HCT116 (cell line): ENCODE measurements around the gene FBXO22. TPM values are rescaled to one million over a fixed set of nuclear protein-coding genes. Genes with fewer than 3 reads are reported as not detected.

Experiments
- ATAC-seq: fragments of 200-7000 bp; cut with Tn5 transposase; 2 replicates; pipeline ENCODE4 v1.9.1; 2020; ENCODE audit warnings: mild to moderate bottlenecking, moderate library complexity
- BruUV-seq: library from RNA; stranded (reverse); fragments of 400-500 nt; replicated peaks from 2 replicates; lab custom pipeline; 2021; lab: Mats Ljungman, UMichigan
- CTCF ChIA-PET: fragments of 300-600 bp; sonication (Branson Sonifier 250); formaldehyde crosslinking; loops from one replicate; lab custom pipeline; 2021; ENCODE audit warnings: antibody characterized with exemption; lab: Charles Lee
- POLR2A ChIA-PET: fragments of 300-600, 350-600 bp; sonication (Branson Sonifier 250); formaldehyde crosslinking; loops from one replicate; lab custom pipeline; 2021; ENCODE audit warnings: antibody characterized with exemption; lab: Charles Lee
- RAD21 ChIA-PET, 2 experiments: fragments of 300-600 bp; sonication (Branson Sonifier 250); formaldehyde crosslinking; loops; one replicate each; lab custom pipeline; 2023; ENCODE audit warnings: low total read pairs in 2 of 2; ENCODE audit not compliant: uncharacterized antibody in 2 of 2, unreplicated experiment in 2 of 2, low non-redundant PET in 1 of 2; lab: Charles Lee
- DNase-seq: peaks from one replicate; pipeline ENCODE4 v3.0.0-alpha.2; 2010; ENCODE audit warnings: low read depth, low spot score
- H2AFZ ChIP-seq: fragments of 200-600 bp; shearing (Covaris generic), sonication (generic); 2 replicates; pipeline ENCODE4 v1.6.1; 2017; ENCODE audit warnings: low read depth, mixed run types, mixed read lengths, antibody characterized with exemption, low read length; ENCODE audit not compliant: poor library complexity, severe bottlenecking
- H3K27ac ChIP-seq: 2 replicates; pipeline ENCODE4 v1.5.1; 2012; ENCODE audit warnings: low read depth, low read length
- H3K27me3 ChIP-seq: fragments of 200-600 bp; sonication (generic); 2 replicates; pipeline ENCODE4 v1.6.1; 2016; ENCODE audit warnings: mixed run types, low read length, mixed read lengths; ENCODE audit not compliant: insufficient read depth
- H3K36me3 ChIP-seq, 2 experiments: fragments of 200-500 bp in 1 of 2; fragments of 200-600 bp in 1 of 2; sonication (Bioruptor generic) in 1 of 2; sonication (generic) in 1 of 2; 2 replicates each; pipeline versions ENCODE4 v1.5.1 to v1.6.1; 2014 to 2016; ENCODE audit warnings: low read length in 2 of 2, inconsistent platforms in 1 of 2, mixed read lengths in 1 of 2, mixed run types in 1 of 2; ENCODE audit not compliant: insufficient read depth in 2 of 2, control insufficient read depth in 1 of 2
- H3K4me1 ChIP-seq, 2 experiments: fragments of 200-600 bp in 1 of 2; sonication (generic) in 1 of 2; 2 replicates each; pipeline versions ENCODE4 v1.5.1 to v1.6.1; 2012 to 2017; ENCODE audit warnings: low read length in 2 of 2, inconsistent platforms in 1 of 2, mild to moderate bottlenecking in 1 of 2, mixed read lengths in 1 of 2, mixed run types in 1 of 2, moderate library complexity in 1 of 2; ENCODE audit not compliant: insufficient read depth in 2 of 2, control insufficient read depth in 1 of 2
- H3K4me2 ChIP-seq: fragments of 200-600 bp; sonication (generic); 2 replicates; pipeline ENCODE4 v1.6.1; 2017; ENCODE audit warnings: mixed run types, low read length, mixed read lengths
- H3K4me3 ChIP-seq, 2 experiments: fragments of 200-600 bp in 1 of 2; sonication (generic) in 1 of 2; replicated peaks in 1 of 2; 2 replicates each; pipeline ENCODE4 v1.5.1; 2011 to 2016; ENCODE audit warnings: low read length in 2 of 2, control low read depth in 1 of 2, low read depth in 1 of 2, mild to moderate bottlenecking in 1 of 2, mixed read lengths in 1 of 2, mixed run types in 1 of 2
- H3K79me2 ChIP-seq: fragments of 200-600 bp; sonication (generic); 2 replicates; pipeline ENCODE4 v1.6.1; 2017; ENCODE audit warnings: mild to moderate bottlenecking, mixed run types, low read length, moderate library complexity, mixed read lengths; ENCODE audit not compliant: insufficient read depth
- H3K9ac ChIP-seq: fragments of 200-600 bp; sonication (generic); 2 replicates; pipeline ENCODE4 v1.6.1; 2016; ENCODE audit warnings: low read length, mixed read lengths
- H3K9me2 ChIP-seq: fragments of 200-600 bp; sonication (generic), shearing (Covaris generic); 2 replicates; pipeline ENCODE4 v1.6.1; 2017; ENCODE audit warnings: mixed run types, mild to moderate bottlenecking, moderate library complexity; ENCODE audit not compliant: insufficient read depth
- H3K9me3 ChIP-seq, 2 experiments: fragments of 200-500 bp in 1 of 2; fragments of 200-600 bp in 1 of 2; sonication (Bioruptor generic) in 1 of 2; sonication (generic) in 1 of 2; 2 replicates each; pipeline ENCODE4 v1.6.1; 2014 to 2017; ENCODE audit warnings: low read length in 2 of 2, mixed read lengths in 2 of 2, inconsistent platforms in 1 of 2, low read depth in 1 of 2, mild to moderate bottlenecking in 1 of 2, mixed run types in 1 of 2, moderate library complexity in 1 of 2; ENCODE audit not compliant: control insufficient read depth in 1 of 2, insufficient read depth in 1 of 2
- H4K20me1 ChIP-seq: fragments of 200-600 bp; sonication (generic), shearing (Covaris generic); 2 replicates; pipeline ENCODE4 v1.6.1; 2017; ENCODE audit warnings: mixed run types, mild to moderate bottlenecking, moderate library complexity; ENCODE audit not compliant: insufficient read depth
- CEBPB ChIP-seq: IDR thresholded peaks from 2 replicates; pipeline ENCODE4 v1.6.1; 2012; ENCODE audit warnings: low read depth
- EGR1 ChIP-seq: IDR thresholded peaks from 2 replicates; pipeline ENCODE4 v1.6.1; 2012; ENCODE audit warnings: low read depth
- ELF1 ChIP-seq: IDR thresholded peaks from 2 replicates; pipeline ENCODE4 v1.6.1; 2012; ENCODE audit warnings: low read depth, borderline replicate concordance
- EZH2 ChIP-seq: fragments of 200-600 bp; sonication (generic); IDR thresholded peaks from 2 replicates; pipeline ENCODE4 v1.6.1; 2017; ENCODE audit warnings: antibody characterized with exemption, mixed run types
- EZH2phosphoT487 ChIP-seq: fragments of 200-600 bp; IDR thresholded peaks from 2 replicates; pipeline ENCODE4 v1.6.1; 2018; ENCODE audit warnings: antibody characterized with exemption, borderline replicate concordance
- JUND ChIP-seq: IDR thresholded peaks from 2 replicates; pipeline ENCODE4 v1.6.1; 2012
- MAX ChIP-seq: IDR thresholded peaks from 2 replicates; pipeline ENCODE4 v1.6.1; 2012
- POLR2AphosphoS5 ChIP-seq: IDR thresholded peaks from 2 replicates; pipeline ENCODE4 v1.6.1; 2011; ENCODE audit warnings: mild to moderate bottlenecking, low read depth, low read length, moderate library complexity
- RAD21 ChIP-seq: IDR thresholded peaks from 2 replicates; pipeline ENCODE4 v1.6.1; 2012; ENCODE audit warnings: low read depth, mild to moderate bottlenecking
- REST ChIP-seq: IDR thresholded peaks from 2 replicates; pipeline ENCODE4 v1.6.1; 2012; ENCODE audit warnings: low read depth
- SIN3A ChIP-seq: IDR thresholded peaks from 2 replicates; pipeline ENCODE4 v1.6.1; 2012; ENCODE audit warnings: low read depth
- SP1 ChIP-seq: IDR thresholded peaks from 2 replicates; pipeline ENCODE4 v1.6.1; 2012; ENCODE audit warnings: low read depth
- SRF ChIP-seq: IDR thresholded peaks from 2 replicates; pipeline ENCODE4 v1.6.1; 2012; ENCODE audit warnings: low read depth
- TCF7L2 ChIP-seq: IDR thresholded peaks from 2 replicates; pipeline ENCODE4 v1.7.0; 2011; ENCODE audit warnings: borderline replicate concordance, inconsistent platforms; ENCODE audit not compliant: insufficient read depth, insufficient read length; ENCODE audit errors: extremely low read depth
- YY1 ChIP-seq: IDR thresholded peaks from 2 replicates; pipeline ENCODE4 v1.6.1; 2011; ENCODE audit warnings: low read length, low read depth, moderate library complexity, mild to moderate bottlenecking; ENCODE audit not compliant: insufficient replicate concordance; ENCODE audit errors: extremely low read depth
- ZBTB33 ChIP-seq: IDR thresholded peaks from 2 replicates; pipeline ENCODE4 v1.6.1; 2011; ENCODE audit warnings: mild to moderate bottlenecking, low read length, moderate library complexity; ENCODE audit not compliant: insufficient replicate concordance; ENCODE audit errors: extremely low read depth
- ZFX ChIP-seq: fragments of 450-650 bp; IDR thresholded peaks from 2 replicates; pipeline ENCODE4 v1.6.1; 2017
- intact Hi-C: fragments of 100-400 bp; cut with micrococcal nuclease; formaldehyde crosslinking; loops from 2 replicates; pipeline ENCODE4 v1.10.0; 2022
- total RNA-seq: library from RNA; stranded (reverse); gene quantifications from one replicate; pipeline ENCODE4 v1.2.1, GENCODE V29; 2021; ENCODE audit not compliant: unreplicated experiment

FBXO22 gene
- total RNA-seq, 1 experiment from 2014 or later, result 60.3 TPM

- POLR2A ChIA-PET, result no interaction called here
- Histone ChIP-seq H2AFZ (no peak overlapping the region), H3K27ac (no peak overlapping the region), H3K9me2 (no peaks in the 10 kb centered on the region), H3K9me3 (no peaks in the 10 kb centered on the region), H3K79me2 (no peaks in the 10 kb centered on the region), H3K4me3 (no peak overlapping the region), H3K4me1 (no peaks in the 10 kb centered on the region), H3K27me3 (no peaks in the 10 kb centered on the region), H3K36me3 (no peaks in the 10 kb centered on the region), H3K4me2 (no peak overlapping the region), H3K9ac (no peak overlapping the region), H4K20me1 (no peaks in the 10 kb centered on the region)
- RAD21 ChIA-PET, result no interaction called here
- TF ChIP-seq EGR1 (no peak), POLR2AphosphoS5 (no peak), SP1 (no peak), EZH2 (no peak), MAX (no peak), ZFX (no peak), SIN3A (no peak), ZBTB33 (no peak), JUND (no peak), RAD21 (no peak), SRF (no peak), ELF1 (no peak), EZH2phosphoT487 (no peak), CEBPB (no peak), REST (no peak), TCF7L2 (no peak), YY1 (no peak)
- intact Hi-C loops, result no loop called here
- ATAC-seq, result no peak
- CTCF ChIA-PET, result no interaction called here
- no TSS peak for BruUV-seq
- DNase-seq, result no peak
Measured at GRCh38 chr15:75884041-75884440, 19.6 kb upstream of the FBXO22 start.
